Stimulated activated CD8-positive, alpha-beta memory T cell treated with anti-CD3 and anti-CD28 coated beads, Interleukin-7, amount 100 ng/mL, for 24 hours (primary cell): ENCODE data around the gene TPSG1.

Experiments used
- DNase-seq: peaks from one replicate; pipeline ENCODE4 v3.0.0-alpha.2; 2020; ENCODE audit warnings: low read depth

The TPSG1 gene

DNA sequence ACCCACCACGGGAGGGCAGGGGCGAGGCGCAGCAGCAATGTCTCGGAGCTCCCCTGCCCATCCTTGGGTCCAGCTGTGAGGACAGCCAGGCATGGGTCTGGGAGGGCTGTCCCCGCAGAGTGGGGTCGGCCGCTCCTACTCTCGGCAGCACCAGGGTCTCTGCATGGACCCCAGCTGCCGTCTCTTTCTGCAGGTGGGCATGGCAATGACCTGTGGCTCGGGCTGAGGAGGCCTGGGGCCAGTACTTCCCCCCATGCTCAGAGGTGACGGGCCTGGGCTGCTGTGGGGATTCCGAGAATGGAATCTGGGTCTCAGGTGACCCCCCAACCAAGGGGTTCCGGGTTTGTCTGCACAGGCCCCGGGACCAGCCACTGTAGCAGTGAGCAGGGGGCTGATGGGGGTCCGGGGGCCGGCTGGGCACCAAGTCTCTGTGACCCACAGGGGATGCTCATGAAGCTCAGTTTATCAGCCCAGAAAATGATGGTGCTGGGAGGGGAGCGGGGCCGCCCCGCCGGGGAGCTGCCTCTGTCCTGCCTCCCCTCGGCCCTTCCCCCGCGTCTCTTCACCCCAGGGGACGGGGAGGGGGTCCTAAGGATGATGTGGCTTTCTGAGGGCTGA, 48.7 kb downstream of the TPSG1 start:
- no peak for DNase-seq

DNA sequence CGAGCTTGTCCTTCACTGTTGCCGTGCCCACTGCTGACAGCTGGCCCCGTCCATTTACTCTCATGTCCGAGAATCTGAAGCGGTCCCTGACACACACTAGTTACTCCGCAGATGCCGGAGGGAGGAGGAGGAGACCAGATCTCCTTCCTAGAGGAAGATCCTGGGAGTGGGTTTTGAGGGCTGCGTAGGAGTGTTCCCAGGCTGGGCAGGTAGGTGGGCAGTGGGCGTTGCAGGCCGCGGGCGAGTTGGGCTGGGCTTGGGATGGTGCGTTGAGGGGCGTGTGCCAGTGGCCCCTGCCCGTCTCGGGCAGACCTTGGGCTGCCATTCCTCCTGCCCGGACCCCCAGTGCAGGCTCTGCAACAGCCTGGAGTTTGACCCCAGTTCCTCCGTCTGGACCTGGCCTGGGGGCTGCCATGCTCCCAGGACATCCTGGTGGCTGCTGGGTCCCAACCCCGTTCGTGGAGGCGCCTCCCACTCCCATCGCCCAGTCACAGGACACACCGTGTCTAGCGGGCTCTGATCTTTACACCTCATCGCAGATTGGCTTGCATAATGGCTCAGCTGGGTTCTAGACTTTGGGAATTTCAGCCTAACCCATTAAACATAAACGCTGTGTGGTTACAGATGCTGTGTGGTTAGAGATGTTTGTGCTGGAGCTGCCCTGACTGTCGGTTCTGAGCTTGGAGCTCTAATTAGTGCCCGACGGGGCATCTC, 49.3 kb downstream of the TPSG1 start:
- DNase-seq: no peak

GRCh38 chr16:1174477-1175357, 50.4 kb downstream of the TPSG1 start:
- no peak for DNase-seq

- no peak for DNase-seq
These were observed 51.1 kb downstream of the TPSG1 start for GRCh38 chr16:1173788-1174451.

DNA sequence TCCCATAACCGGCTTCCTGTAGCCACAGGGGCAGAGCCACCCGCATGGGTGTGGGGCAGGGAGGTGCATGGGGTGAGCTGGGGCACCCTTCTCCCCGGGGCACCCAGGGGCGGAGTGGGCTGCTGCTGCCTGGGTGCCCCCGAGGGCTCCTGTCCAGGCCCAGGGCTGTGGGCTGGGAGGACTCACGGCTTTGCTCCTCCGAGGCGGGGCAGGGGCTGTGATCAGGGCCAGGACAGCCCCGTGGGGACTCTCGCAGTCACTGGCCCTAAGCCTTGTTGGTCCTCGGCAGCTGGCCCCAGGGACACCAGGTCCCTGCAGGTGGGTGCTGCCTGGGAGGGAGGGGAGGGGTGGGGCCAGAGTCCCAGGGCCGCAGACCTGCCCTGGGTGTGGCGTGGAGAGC, 52.4 kb downstream of the TPSG1 start:
- no peak for DNase-seq

DNA sequence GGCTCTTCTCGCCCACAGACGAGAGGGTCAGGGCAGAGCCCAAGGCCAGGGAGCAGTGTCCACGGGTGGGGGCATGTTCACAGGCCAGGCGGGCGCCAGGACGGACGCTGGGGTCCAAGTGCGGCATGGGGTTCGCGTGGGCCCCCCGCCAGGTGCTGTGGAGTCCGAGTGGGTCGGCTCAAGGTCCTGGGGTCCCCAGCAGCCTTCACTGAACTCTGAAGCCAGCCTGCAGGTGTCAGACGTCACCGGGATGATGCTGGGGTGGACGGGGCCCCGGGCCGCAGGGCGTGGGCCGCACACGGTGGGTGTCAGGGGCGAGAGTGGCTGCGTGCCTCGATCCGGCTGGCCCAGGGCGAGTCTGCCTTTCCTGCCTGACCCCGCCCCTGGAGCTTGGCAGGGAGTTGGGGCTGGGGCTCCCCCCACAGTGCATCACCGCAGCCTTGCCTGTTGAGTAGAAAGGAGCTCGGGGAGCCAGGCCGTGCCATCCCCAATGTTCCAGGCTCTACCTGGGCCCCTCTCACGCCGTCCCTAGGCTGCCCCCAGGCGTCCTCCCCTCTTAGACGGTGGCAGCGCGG, 53.1 kb downstream of the TPSG1 start:
- DNase-seq: no peak
